HG03575 (cell line): Measurements from ENCODE around the gene ZNF446.

Experiments
- ATAC-seq: cut with Tn5 transposase; IDR thresholded peaks from one replicate; pipeline ENCODE4 v1.9.1; 2021; ENCODE audit not compliant: unreplicated experiment, insufficient number of reproducible peaks, low FRiP score; ENCODE audit errors: extremely low read depth

Gene ZNF446

GRCh38 chr19:58518256-58519086 is 42.3 kb downstream of the ZNF446 start:
- ATAC-seq, result no peak

DNA sequence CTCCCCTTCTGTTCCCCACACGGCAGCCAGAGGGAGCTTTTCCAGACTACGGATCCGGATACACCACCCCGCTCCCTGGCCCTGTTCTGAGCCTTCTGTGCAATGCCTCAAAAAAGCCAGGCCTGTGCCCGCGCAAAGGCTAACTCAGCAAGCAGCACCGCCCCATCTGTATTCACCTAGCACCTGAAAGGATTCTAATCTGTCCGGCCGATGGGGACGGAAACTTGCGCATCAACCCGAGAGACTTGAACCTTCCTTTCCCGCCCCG is 42.9 kb downstream of the ZNF446 start:
- ATAC-seq, result no peak

DNA sequence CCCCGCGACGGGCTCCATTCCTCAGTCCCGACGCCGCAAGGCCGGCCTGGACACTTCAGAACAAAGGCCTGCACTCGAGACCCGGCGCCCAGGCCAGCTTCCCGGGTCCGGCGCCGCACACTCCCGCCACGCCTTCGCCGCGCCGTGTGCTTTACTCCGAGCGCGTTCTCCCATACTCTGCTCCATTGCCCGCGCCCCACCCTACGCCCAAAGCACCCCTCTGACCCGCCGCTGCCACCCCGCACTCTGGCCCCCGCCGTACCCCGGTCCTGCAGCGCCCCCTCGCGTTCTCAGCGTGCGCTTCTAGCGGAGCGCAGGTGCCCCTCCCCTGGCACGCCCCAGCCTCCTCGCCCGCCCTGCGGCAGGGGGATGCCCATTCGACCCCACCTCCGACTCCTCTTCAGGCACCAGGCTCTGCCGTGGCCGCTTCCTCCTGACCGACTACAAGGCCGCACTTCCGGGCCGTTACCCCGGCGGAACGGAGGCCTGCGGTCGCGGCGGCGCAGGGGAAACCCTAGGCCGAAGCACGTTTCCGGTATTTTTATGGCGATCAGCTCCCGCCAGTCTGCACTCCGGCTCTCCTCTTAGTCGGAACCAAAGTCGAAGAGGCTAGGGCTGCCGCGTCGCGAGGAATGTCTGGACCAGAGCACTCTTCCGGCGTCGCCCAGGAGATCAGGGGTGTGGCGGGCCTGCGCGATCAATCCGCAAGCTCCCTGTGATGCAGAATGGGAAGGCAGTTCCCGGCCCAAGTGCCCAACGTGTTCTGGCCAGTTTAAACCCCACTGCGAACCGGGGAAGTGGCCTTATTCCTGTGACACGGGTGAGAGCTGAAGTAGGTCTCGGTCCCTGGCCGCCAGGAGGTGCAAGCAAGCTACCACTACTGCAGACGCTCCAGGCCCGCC is 43.5 kb downstream of the ZNF446 start, which contains the start of gene ZBTB45:
ZBTB45 (minus strand) TSS at position 456 of the 902 bp plus-strand sequence. CDS start 2,137 bp downstream, outside the sequence.
- ATAC-seq, result peak; percentile 60

DNA sequence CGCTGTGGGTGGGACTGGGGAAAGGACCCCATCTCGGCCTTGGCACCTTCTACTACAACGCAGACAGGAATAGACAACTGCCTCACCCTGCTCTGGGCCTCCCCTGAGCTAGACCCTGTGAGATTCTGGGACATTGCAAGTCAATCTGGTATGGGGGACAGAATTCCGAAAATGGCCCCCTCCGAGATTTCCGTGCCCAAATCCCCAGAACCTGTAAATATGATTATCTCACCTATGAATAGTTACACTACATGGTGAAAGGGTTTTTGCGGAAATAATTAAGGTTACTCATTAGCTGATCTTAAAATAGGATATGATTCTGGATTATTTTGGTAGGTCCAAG is 44.1 kb downstream of the ZNF446 start:
- ATAC-seq, result no peak

- no peak for ATAC-seq
Observed at GRCh38 chr19:58521651-58522050, 45.5 kb downstream of the ZNF446 start.

DNA sequence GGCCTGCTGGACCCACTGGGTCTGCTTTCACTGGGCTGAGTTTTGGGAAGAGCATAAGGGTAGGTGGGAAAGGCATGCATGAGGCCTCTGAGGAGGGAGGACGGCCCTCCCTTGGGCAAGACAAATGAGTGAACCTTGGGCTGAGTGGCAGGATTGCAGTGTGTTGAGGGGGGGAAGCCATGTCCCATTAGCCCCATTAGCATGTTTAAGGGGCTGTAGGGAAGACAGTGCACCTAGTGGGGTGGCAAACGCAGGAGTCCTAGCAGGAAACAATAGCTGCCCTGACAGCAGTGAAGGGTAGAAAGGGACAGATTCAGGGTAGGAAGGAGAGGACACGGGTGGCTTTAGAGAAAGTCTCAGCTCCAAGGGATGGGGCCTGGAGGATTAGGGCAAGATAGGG is 46.6 kb downstream of the ZNF446 start:
- ATAC-seq, result no peak

GRCh38 chr19:58529405-58529804 is 53.3 kb downstream of the ZNF446 start:
- no peak for ATAC-seq
